ENCODE data around the gene TWF2.
"Not testable (repeated sequence)": the region's sequence is repeated elsewhere in the genome, so short reads cannot be mapped to it uniquely, and the experiment has no call there.

TWF2 gene
- 15.6 to 24.6 reads per million in 2 donors for total RNA-seq

DNA sequence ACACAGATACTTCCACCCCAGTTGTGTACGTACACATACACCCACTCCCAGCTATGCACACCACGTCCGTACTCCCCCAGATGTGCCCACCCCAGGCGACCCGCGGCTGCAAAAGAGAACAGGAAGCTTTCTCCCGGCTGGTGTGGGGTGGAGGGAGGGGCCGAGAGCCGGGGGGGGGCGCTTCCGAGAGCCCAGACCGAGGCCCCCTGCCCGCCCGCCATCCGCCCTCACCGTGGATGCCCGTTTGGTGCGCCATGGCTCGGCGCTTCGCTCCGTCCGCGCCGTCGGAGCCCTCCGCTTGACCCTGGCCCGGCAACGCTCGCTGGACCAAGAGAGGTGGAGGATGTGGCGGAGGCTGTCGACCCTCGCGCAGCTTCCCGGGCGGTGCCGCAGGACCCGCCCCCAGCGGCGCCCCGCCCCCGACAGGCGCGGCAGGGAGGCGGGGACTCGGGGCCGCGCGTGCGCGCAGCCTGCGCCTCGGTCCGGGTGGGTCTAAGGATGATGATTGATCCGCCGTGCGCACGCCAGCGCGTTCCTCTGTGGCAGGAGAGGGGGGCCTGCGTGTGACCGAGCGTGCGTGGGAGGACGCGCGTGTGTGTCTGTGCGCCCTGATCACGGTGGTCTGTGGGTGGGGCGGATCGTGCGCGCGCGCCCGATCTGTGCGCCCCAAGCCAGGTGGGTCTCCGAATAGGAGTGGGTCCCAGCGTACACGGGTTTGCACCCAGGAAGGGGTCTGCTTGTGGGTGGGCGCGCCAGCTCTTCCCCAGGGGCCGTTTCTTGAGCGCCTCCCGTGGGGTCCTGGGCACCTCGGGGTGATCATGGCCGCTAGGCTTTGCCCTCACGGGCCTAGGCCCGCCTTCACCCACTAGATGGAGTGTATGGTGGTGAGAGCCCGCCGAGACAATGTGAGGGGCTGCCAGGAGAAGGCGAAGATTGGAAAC, at the start of gene TWF2:
Gene TWF2 (minus strand): TSS at position 398 of the 941 bp plus-strand sequence. CDS start 142 bp downstream, at position 256.
- DNase-seq = peak; percentile 76 to 87 (median 82)

DNA sequence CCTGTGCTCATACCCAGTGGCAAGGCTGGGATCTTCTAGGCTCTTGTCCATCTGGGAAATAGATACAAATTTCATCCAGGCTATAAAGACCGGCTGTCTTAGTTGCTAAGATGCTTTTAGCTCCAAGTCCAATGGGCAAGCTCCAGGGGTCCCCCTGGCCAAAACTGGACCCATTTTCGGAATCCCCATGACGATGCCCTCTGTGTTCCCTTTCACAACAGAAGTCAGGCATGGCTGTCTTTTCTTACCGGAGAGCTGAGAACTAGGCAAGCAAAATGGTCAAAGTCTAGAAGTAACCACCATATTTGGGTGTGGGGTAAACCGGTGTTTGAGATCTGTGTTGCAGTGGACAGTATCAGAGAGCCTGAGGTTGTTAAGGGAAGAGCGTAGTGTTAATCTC, 49.7 kb upstream of the TWF2 start:
- DNase-seq = no peak

DNA sequence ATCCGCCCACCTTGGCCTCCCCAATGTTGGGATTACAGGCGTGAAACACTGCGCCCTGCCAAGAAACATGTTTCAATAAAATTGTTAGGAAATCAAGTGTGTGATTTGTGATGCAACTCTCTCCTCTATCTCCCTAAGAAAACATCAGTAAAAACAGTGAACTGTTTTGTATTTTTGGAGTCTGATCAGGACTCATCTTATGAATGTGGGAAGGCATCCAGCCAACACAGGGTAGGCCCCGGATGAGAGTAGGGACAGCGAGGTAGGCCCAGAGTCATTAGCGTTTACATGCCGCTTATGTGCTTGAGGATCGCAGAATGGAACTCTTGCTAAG, 47.8 kb upstream of the TWF2 start:
- no peak for DNase-seq

- DNase-seq = not testable (repeated sequence)
Measured at GRCh38 chr3:52284051-52284450, 45.1 kb upstream of the TWF2 start.

- DNase-seq = peak in 1 of 5 experiments; percentile 26
Measured at GRCh38 chr3:52283306-52283705, 44.3 kb upstream of the TWF2 start.

DNA sequence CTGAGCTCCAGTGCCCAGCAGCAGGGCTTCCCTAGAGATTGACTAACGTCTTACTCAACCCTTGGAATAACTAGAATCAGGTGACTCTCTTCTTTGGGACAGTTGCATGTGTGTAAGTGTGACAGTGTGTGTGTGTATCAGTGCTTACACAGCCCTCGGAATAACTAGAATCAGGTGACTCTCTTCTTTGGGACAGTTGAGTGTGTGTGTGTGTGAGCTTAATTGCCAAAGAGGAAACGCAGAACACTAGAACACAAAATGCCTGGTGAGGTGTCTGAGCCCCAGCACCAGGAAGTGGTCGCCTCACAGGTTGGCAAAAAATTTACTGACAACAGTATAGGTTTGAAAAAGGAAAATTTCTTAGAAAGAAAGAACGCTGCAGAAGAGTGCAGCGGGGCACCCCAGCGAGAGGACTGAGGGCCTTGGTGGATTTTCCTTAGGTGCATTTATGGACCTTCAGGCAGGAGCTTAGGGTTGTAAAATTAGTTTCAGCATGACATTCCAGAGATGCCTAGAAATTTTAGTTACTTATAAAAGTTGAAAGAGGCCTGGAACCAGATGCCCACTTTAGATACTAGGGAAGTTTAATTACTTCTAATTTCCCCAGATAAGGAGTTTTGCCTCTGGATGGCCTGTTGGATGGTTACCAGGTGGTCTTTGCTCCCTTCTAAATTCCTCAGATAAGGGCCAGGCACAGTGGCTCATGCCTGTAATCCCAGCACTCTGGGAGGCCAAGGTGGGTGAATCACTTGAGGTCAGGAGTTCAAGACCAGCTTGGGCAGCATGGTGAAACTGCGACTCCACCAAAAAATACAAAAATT, 43.2 kb upstream of the TWF2 start:
- DNase-seq = peak in 3 of 5 experiments; percentile 20 to 88 (median 61)

- DNase-seq = no peak
Measured at GRCh38 chr3:52280050-52280461, 41.1 kb upstream of the TWF2 start.

DNA sequence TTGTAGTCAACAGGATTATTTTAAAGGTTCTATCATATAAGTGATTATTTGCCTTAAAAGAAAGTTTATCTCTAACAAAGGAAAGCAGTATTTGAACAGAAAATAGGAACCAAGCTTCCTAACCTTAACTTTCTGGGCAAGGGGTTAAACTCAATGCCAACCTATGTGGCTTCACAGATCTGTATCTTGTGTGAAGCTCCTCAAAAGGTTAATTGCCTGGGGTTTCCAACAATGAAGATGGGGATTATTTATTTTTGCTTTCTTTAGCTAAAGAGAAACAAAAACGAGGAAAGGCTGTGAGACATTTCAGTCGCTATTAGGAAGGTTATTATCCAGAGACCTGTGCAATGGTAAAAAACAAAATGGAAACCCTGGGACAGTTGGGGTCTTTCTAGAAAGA, 40.6 kb upstream of the TWF2 start:
- peak in 2 of 5 experiments; percentile 22 to 38 for DNase-seq

- peak; percentile 93 to 99 (median 97) for DNase-seq
Measured at GRCh38 chr3:52278510-52279069, 39.6 kb upstream of the TWF2 start, which contains the start of gene WDR82. TSS of gene WDR82 (minus strand) at chr3:52278649. CDS start at chr3:52278361, 288 bp downstream.

DNA sequence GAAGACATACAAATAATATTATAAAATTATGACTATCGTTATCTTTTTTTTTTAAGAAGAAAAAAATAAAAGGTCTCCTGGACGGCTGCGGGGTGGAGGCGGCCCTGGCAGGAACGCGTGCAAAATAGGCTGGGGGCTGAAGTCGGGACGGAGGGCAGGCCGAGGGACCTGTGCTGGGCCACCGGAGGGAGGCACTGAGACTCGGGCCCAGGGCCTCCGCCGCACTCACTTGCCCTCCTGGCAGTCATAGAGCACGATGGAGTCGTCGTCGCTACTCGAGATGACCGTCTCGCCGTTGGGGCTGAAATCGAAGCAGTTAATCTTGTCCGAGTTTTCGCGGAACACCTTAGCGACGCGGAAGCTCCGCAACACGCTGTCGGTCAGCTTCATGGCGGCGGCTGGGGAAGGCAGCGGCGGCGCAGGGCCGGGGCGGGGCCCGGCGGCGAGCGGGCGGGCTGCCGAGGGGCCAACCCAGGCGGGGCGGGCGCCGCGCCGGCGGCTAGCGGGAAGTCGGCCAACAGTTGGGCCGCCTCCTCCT, 39.1 kb upstream of the TWF2 start:
- DNase-seq = peak in 3 of 5 experiments; percentile 47 to 78 (median 58)

- peak in 4 of 5 experiments; percentile 53 to 87 (median 66) for DNase-seq
Measured at GRCh38 chr3:52277071-52277964, 38.4 kb upstream of the TWF2 start.

GRCh38 chr3:52274781-52275180, 35.8 kb upstream of the TWF2 start:
- DNase-seq = not testable (repeated sequence)

GRCh38 chr3:52272831-52273230, 33.9 kb upstream of the TWF2 start:
- DNase-seq = peak in 1 of 5 experiments; percentile 53

GRCh38 chr3:52272172-52272571, 33.2 kb upstream of the TWF2 start:
- DNase-seq = not testable (repeated sequence)

DNA sequence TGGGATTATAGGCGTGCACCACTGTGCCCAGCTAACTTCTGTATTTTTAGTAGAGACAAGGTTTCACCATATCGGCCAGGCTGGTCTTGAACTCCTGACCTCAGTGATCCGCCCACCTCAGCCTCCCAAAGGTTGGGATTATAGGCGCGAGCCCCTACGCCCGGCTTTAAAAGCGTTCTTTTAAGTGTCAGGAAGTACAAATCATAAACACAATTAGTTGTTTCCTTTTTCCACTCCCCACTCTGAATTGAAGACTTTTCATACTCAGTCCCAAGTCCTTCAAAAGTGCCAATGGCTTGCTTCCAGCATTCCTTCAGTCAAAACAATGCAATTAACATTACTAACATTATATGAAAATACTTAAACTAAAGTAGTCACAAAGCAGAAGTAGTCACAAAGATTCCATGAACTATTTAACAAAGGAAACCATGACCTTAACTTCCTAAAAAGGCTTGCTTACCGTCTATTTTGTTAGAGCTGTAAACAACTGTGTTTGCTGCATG, 31.3 kb upstream of the TWF2 start:
- no peak for DNase-seq

DNA sequence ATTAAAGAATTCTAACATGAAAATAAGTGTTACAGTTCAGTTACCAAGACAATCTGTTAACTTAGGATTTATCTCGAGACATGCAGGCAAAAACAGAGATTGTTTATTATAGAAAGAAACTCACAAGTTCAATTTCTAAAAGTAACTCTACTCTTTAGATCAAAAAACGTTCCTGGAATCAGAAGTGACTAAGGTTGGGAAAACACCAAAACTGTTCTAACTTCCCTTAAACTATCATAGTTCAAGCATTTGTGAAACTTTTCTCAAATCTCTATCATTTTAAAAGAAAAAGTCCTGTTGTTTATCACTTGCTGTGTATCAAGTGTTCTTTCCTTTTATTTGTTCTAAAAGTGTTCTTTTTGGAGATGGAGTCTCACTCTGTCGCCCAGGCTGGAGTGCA, 30.8 kb upstream of the TWF2 start:
- DNase-seq = no peak

GRCh38 chr3:52268036-52268435, 29.1 kb upstream of the TWF2 start:
- DNase-seq = no peak

GRCh38 chr3:52265387-52265786, 26.4 kb upstream of the TWF2 start:
- no peak for DNase-seq

DNA sequence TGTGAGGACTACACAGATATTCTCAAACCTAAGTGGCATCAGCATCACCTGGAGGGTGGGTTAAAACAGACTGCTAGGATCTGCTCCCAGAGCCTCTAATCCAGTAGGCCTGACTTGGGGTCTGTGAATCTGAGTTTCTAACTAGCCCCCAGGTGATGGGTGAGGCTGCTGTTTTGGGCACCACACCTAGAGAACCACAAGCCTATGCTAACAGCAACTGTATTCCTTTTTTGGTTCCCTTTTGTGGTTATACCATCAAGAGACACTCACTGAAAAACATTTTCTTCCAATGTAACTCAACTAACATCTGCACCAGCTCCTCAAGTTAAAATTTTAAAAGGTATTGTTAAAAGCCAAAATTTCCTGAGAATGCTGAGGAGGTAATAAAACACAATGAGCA, 23.5 kb upstream of the TWF2 start:
- no peak for DNase-seq

DNA sequence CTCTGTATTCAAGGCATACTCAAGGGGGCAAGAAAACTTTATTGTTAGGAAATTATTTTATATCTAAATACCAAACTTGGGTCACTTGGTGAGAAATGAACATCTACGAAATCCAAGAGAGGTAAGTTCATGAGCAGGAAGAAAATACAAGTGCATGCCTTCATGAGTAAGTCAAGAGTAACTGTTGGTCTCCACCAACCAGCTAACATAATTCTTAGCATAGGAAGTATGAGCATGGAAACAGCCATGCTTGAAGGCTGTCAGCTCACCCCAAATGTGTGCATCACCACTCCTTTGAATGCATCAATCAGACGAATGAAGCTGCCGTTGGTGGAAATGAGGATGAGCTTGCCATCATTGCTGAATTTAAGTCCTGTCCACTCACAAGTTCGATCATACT, 20.5 kb upstream of the TWF2 start:
- no peak for DNase-seq

- DNase-seq = no peak
Measured at GRCh38 chr3:52259035-52259434, 20.1 kb upstream of the TWF2 start.
